ENCODE data around the gene ATP6V1F. TPM values are rescaled to one million over a fixed set of nuclear protein-coding genes. Genes with fewer than 3 reads are reported as not detected.

The ATP6V1F gene
- total and polyA plus RNA-seq, 8 donors: 2.0 to 282 (median 67.7) TPM

DNA sequence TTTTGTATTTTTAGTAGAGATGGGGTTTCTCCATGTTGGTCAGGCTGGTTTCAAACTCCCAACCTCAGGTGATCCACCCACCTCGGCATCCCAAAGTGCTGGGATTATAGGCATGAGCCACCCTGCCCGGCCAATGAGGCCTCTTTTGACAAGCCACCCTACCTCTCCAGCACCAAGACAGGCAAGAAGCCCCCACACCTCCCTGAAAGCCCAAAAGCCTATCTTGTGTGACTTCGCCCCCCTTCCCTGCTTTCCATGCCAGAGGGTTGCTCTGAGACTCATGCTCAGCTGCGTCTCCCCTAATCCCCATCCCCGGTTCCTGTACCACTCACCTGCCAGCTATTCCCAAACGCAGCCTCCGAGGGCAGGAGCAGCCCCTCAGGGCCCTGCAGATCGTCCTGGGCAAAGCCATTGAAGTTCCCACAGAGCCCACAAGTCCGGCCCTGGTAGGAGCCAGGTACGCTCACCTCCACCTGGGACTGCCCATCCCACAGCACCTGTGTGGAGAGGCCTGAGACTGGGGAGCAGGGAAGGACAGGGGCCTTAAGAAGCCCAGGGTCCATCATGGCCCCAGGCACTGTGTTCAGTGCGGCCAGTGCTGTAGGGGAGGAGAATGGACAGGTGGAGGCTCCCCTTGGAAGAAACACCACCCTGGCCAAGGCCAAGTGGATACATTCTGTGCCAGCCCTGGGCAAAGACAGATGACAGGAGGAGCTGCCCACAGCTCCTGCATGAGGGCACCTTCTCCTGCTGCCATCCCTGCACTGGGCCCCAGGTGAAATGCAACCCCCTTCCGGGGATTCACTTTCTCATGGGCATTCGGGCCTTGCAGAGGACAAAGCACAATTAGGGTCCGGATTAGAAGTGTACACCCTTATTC is 15.8 kb downstream of the ATP6V1F start:
- peaks cover 0 to under 1% (median 0%) of the 10 kb centered on the region in 3 donors for H3K27me3 ChIP-seq
- no peaks in the 10 kb centered on the region for H3K9me3 ChIP-seq
- H3K36me3 ChIP-seq: no peaks in the 10 kb centered on the region
- 90 to 93% (median 92%) methylated on average over 12 to 14 of the region's 14 CpGs for WGBS, 5 donors
- no peak for DNase-seq
- no peak overlapping the region for H3K4me3 ChIP-seq
- intact Hi-C loops (cut with DNase I; ENCODE audit: low total_unique reads): no loop called here
- no peak overlapping the region for H3K27ac ChIP-seq
- H3K4me1 ChIP-seq: peaks cover 0 to 5% (median 0%) of the 10 kb centered on the region in 4 donors
- TF ChIP-seq EP300 (IDR thresholded peaks at IDR 0.05) (no peak), CTCF (IDR thresholded peaks at IDR 0.05) (no peak), POLR2AphosphoS5 (IDR thresholded peaks at IDR 0.05) (no peak), POLR2A (IDR thresholded peaks at IDR 0.05) (no peak)

GRCh38 chr7:128879461-128879938 is 16.8 kb downstream of the ATP6V1F start:
- TF ChIP-seq CTCF (IDR thresholded peaks at IDR 0.05) (no peak), EP300 (IDR thresholded peaks at IDR 0.05) (no peak), POLR2AphosphoS5 (IDR thresholded peaks at IDR 0.05) (no peak), POLR2A (IDR thresholded peaks at IDR 0.05) (no peak)
- H3K4me1 ChIP-seq: peaks cover 0 to 5% (median 0%) of the 10 kb centered on the region in 4 donors
- 70 to 85% (median 85%) methylated on average over 14 to 19 of the region's 19 CpGs for WGBS, 5 donors
- intact Hi-C loops (cut with DNase I; ENCODE audit: low total_unique reads): no loop called here
- no peak overlapping the region for H3K27ac ChIP-seq
- H3K4me3 ChIP-seq: no peak overlapping the region
- no peaks in the 10 kb centered on the region for H3K27me3 ChIP-seq
- no peak for DNase-seq
- no peaks in the 10 kb centered on the region for H3K9me3 ChIP-seq
- H3K36me3 ChIP-seq: no peaks in the 10 kb centered on the region

GRCh38 chr7:128879939-128880746 is 17.5 kb downstream of the ATP6V1F start:
- DNase-seq: peak; percentile 69 to 89
- no peak overlapping the region for H3K4me3 ChIP-seq
- intact Hi-C loops (cut with DNase I; ENCODE audit: low total_unique reads): loop anchor here (10.0 kb wide), 1 partner anchor 275 kb away; no protein-coding TSS in a partner anchor
- no peaks in the 10 kb centered on the region for H3K9me3 ChIP-seq
- H3K36me3 ChIP-seq: no peaks in the 10 kb centered on the region
- peak in 5 of 7 experiments; percentile 69 to 87 (median 75) for TF ChIP-seq CTCF (IDR thresholded peaks at IDR 0.05)
- no peak for TF ChIP-seq POLR2AphosphoS5 (IDR thresholded peaks at IDR 0.05)
- WGBS, 5 donors: 44 to 50% (median 47%) methylated on average over 20 to 31 of the region's 31 CpGs
- peaks cover 0 to 5% (median 0%) of the 10 kb centered on the region in 4 donors for H3K4me1 ChIP-seq
- peaks cover 0 to 3% (median 0%) of the 10 kb centered on the region in 3 donors for H3K27me3 ChIP-seq
- no peak overlapping the region for H3K27ac ChIP-seq

GRCh38 chr7:128880791-128881457 is 18.3 kb downstream of the ATP6V1F start:
- 74 to 85% (median 79%) methylated on average over 9 to 11 of the region's 11 CpGs for WGBS, 5 donors
- intact Hi-C loops (cut with DNase I; ENCODE audit: low total_unique reads): loop anchor here (10.0 kb wide), 1 partner anchor 276 kb away; no protein-coding TSS in a partner anchor
- H3K36me3 ChIP-seq: no peaks in the 10 kb centered on the region
- peak in 1 of 2 donors; percentile 15 for DNase-seq
- no peak for TF ChIP-seq POLR2A (IDR thresholded peaks at IDR 0.05)
- TF ChIP-seq POLR2AphosphoS5 (IDR thresholded peaks at IDR 0.05): no peak
- no peak for TF ChIP-seq CTCF (IDR thresholded peaks at IDR 0.05)
- no peak for TF ChIP-seq EP300 (IDR thresholded peaks at IDR 0.05)
- H3K27me3 ChIP-seq: peaks cover 0 to 11% (median 0%) of the 10 kb centered on the region in 3 donors
- no peak overlapping the region for H3K4me3 ChIP-seq
- H3K4me1 ChIP-seq: peaks cover 0 to 5% (median 0%) of the 10 kb centered on the region in 4 donors
- no peaks in the 10 kb centered on the region for H3K9me3 ChIP-seq
- no peak overlapping the region for H3K27ac ChIP-seq

Data from stomach (tissue), 9 donors.